Adrenal gland (tissue), 5 donors: Measurements from ENCODE around the gene DCC.

Experiments
- CTCF ChIP-seq, 6 experiments: fragments of 450-650 bp in 4 of 6; fragments of 200-600 bp in 2 of 6; sonication (generic) in 1 of 6; IDR thresholded peaks; 1 replicate in 5 of 6; 2 replicates in 1 of 6; pipeline versions ENCODE4 v1.5.1 to v1.8.0; 2016 to 2021; ENCODE audit warnings: antibody characterized with exemption in 6 of 6, mild to moderate bottlenecking in 2 of 6, moderate library complexity in 1 of 6
- POLR2A ChIP-seq, 2 donors: fragments of 450-650 bp; IDR thresholded peaks; one replicate each; pipeline ENCODE4 v1.6.1; 2017; ENCODE audit warnings: antibody characterized with exemption in 2 of 2, mild to moderate bottlenecking in 2 of 2, moderate library complexity in 1 of 2
- donor health status: DM: no; HTN: no; CAD: no.

GRCh38 chr18:53153800-53154199 is 813.8 kb downstream of the DCC start:
- no peak for TF ChIP-seq CTCF (IDR thresholded peaks at IDR 0.05)
- TF ChIP-seq POLR2A (IDR thresholded peaks at IDR 0.05) = no peak
